HG03097 (cell line): ENCODE measurements around the gene EVI2B.
"Not testable (repeated sequence)": the region's sequence is repeated elsewhere in the genome, so short reads cannot be mapped to it uniquely, and the experiment has no call there.

Experiments
- ATAC-seq: cut with Tn5 transposase; IDR thresholded peaks from one replicate; pipeline ENCODE4 v1.9.1; 2021; ENCODE audit not compliant: unreplicated experiment, low FRiP score

EVI2B gene

GRCh38 chr17:31311526-31311925 is 2.3 kb downstream of the EVI2B start:
- no peak for ATAC-seq

DNA sequence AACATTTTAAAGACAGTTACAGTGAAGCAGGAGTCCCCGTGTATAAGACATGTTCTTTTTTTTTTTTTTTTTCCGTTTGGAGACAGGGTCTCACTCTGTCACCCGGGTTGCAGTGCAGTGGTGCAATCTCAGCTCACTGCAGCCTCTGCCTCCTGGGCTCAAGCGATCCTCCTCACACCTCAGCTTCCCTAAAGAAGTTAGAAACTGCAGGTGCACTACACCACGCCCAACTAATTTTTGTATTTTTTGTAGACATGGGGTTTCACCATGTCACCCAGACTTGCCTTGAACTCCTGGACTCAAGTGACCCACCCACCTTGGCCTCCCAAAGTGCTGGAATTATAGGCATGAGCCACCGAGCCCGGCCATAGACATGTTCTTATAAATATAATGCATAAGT is 3.0 kb downstream of the EVI2B start:
- ATAC-seq = no peak

DNA sequence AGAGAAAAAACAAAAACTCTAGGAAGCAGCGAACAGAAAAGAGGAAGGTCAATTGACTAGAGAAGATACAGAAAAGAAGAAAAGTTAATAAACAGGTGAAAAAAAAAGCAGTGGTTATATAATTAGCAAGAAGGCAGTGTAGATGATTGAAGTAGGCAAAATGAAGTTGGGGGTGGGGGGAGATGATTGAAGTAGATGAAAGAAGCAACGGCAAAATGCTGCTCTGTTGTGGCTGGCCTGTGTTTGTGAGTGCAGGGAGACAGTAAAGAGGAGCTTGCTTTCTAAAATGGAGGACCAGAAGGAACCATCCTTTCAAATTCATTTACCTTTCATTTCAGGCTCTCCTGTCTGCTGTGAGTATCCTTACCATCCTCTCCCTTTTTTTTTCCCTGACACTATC is 3.6 kb downstream of the EVI2B start:
- ATAC-seq = no peak

GRCh38 chr17:31309556-31309955 is 4.3 kb downstream of the EVI2B start:
- no peak for ATAC-seq

GRCh38 chr17:31308372-31309334 is 5.2 kb downstream of the EVI2B start:
- ATAC-seq = no peak

DNA sequence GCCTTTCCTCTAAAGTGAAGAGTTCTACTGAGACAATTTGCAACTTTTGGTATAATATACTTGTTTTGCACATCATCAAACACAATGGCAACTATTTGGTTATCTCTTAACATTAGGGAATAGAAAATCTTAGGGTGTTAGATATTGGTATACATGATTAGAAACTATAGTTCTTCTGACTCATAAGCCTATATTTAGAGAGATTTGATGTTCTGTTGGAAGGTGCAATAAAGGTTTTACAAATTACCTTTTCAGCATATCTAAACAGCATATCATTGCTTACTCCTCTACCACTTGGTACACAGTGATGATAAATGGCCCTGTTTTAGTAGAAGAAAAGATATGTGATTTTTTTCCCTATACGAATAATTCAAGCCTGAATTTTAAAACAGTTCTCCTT is 6.2 kb downstream of the EVI2B start:
- no peak for ATAC-seq

DNA sequence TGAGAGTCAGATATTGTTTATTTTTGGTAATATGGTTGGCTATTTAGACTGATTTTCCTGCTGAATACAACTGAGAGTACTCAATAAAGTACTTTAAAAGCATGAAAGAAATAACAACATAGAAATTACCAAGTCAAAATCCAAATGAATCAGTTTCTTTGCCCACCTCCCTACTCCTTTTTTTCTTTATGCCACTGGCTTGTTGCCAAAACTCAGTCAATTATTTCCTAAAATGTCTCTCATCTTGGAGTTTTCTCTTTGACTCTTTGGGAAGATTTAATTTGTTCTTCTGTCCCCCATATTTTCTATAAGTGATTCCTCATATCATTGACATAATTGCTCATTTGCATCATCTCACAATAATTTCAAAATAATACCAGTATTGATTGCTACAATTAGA is 14.2 kb downstream of the EVI2B start:
- ATAC-seq = no peak

DNA sequence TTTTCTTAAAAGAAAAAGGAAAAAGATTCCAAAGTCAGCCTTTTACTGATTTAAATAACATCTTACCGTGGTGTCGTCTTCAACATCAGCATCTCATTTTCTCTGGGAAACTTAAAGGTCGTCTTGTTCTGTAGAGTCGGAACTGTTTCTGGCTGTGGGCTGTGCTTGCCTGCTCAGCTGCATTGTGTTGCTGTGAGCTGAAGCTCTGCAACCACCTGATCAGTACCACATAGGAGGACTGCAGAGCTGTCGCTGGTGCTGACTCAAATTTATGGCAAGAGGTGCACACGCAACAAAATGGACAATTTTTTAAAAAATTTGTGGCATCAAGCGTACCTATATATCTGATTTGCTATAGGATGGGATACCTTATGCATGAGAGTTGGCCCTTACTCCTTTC is 16.8 kb downstream of the EVI2B start, which contains the start of gene OMG:
OMG (minus strand) TSS at position 150 of the 400 bp plus-strand sequence. CDS start 908 bp downstream, outside the sequence.
- no peak for ATAC-seq

DNA sequence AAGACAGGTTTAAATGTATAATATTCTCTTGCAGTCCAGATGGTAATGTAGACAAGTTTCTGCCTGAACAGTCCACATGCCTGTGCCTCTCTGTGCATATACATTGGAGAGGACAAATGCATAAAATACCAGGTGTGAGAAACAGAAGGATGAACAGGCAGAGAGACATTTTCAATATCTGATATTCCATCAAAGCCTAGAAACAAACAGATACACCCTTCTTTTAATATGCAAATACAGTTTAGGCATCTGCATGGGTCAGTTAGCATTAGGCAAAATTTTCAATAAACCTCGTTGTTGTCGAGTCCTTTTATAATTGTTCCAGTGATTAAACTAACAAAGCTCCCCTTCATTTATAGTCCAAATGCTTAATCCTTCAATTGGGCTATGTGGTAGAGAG is 17.7 kb downstream of the EVI2B start:
- no peak for ATAC-seq

GRCh38 chr17:31295489-31295871 is 18.4 kb downstream of the EVI2B start:
- no peak for ATAC-seq

DNA sequence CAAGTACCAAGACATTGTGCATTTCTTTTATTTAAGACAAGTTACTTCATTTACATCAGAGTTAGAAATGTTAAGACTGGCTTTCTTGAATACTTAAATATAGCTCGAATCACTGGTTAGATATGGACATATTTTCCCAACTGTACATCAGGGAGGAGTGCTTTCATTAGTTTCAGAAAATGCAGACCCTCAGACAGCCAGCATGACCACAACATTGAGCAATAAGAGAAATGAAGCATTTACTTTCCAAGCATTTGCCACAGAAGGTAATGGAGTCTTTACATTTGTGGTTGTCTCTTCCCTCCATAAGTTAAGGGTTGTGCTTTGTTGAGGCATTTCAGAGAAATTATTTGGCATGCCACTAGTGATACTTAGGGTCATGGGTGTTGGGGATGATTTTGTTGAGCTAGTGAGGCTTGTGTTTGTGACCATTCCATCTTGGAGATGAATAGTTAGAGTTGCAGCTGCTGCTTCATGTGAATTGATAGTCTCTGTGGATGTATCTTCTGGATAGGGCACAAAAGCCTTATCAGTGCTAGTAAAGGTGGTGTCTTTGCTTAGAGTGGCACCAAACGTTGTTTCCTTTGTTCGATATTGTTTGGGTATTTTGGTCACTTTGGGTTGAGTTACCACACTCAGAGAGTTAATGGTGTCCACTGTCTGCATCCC is 18.9 kb downstream of the EVI2B start:
- no peak for ATAC-seq

DNA sequence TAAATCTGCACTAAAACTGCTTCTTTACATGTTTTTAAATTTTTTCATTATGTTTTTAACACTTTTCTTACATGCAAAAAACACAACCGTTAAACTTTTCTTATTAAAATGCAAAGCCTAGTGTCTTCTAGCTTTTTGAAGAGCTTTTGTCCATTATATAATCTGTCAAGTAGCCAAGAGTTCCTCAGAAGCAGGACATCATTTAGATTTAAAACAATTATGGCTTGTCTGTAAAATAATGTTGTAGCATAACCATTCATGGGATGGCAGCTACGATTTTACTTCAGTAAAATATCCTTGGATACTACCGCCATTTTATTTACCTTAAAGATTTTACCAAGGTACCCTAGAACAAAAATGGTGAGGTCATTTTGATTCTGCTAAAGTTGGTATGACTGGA is 19.6 kb downstream of the EVI2B start:
- no peak for ATAC-seq

- ATAC-seq = no peak
Measured at GRCh38 chr17:31293581-31293980, 20.3 kb downstream of the EVI2B start.

DNA sequence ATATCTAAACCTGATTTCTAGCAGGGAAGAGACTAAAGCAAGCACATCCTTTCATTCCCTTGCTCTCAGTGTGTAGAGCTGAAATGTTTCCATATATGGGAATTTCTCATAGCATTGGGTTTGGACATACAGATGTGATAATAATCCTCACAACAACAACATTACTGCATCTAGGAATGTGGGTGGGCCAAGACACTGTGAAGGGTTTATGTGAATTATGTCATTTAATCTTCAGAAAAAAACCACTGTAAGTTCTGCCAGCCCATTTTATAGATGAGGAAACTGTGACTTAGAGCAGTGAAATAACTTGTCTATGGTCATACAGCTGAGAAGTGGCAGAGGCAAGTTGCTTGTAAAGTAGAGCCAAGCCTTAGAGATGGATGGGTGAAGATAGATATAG is 22.0 kb downstream of the EVI2B start:
- ATAC-seq = no peak

- no peak for ATAC-seq
Measured at GRCh38 chr17:31289790-31290189, 24.1 kb downstream of the EVI2B start.

DNA sequence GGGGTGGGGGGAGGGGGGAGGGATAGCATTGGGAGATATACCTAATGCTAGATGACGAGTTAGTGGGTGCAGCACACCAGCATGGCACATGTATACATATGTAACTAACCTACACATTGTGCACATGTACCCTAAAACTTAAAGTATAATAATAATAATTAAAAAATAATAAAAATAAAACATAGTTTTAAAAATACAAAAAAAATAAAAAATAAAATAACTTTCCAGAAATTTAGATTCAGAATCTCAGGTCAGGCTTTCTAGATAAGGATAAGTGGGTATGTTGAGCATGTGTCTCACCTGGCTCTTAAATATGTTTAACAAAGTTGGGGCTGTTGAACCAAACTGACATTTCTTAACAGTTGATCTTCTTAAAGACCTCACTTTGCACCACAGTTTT is 25.9 kb downstream of the EVI2B start:
- ATAC-seq = not testable (repeated sequence)

- no peak for ATAC-seq
Measured at GRCh38 chr17:31286587-31286986, 27.3 kb downstream of the EVI2B start.

GRCh38 chr17:31283841-31284240 is 30.0 kb downstream of the EVI2B start:
- ATAC-seq = no peak

DNA sequence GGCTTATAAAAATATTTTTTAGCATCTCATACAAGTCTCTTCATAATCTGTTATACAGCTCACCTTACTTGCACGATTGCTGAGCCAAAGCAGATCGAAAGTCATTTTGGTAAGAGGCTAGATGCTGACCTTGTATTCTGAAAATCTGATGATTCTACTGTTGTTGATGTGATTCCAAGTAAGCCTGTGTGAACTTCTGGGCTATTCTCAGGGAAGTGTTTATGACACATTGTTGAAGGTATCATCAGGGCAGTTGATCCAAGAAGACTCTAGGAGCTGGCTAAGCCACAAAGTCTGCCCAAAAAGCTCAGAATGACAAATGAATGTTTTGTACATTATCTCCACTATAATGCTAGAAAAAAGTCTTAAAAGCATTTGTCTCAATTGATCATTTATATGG is 32.8 kb downstream of the EVI2B start:
- no peak for ATAC-seq

DNA sequence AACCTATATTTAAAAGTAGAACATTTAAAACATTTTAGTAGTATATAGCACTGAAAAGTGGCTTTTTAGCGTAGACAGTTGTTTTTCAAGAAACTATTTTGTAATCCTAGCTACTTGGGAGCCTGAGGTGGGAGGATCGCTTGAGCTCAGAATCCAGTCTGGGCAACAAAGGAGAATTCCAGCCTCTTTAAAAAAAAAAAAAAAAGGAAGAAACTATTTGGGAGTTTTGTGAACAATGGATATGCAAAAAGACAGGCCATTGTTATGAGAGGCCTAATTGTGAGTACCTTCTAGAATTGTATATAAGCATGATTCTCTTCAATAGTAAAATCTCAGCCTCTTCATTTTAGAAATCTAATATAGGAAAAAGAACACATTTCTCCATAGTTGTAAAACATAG is 34.5 kb downstream of the EVI2B start:
- ATAC-seq = no peak

DNA sequence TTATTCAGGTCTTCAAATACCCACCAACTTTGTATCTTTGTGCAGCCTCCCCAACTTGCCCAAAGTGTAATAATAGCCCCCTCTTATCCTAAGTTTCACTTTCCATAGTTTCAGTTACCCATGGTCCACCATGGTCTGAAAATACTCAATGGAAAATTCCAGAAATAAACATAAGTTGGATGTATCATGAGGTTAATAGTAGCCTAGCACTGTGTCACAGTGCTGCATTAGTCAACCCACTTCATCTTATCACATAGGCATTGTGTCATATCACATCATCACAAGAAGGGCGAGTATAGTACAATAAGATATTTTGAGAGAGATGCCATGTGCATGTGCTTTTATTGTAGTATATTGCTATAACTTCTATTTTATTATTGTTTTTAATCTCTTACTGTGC is 38.7 kb downstream of the EVI2B start:
- ATAC-seq = no peak

GRCh38 chr17:31274252-31274651 is 39.6 kb downstream of the EVI2B start:
- no peak for ATAC-seq
